Ovary (tissue), 9 donors: Measurements from ENCODE around the gene UBXN7. TPM values are rescaled to one million over a fixed set of nuclear protein-coding genes. Genes with fewer than 3 reads are reported as not detected.
"Not testable (repeated sequence)": the region's sequence is repeated elsewhere in the genome, so short reads cannot be mapped to it uniquely, and the experiment has no call there.

Experiments
- DNase-seq, 5 donors: peaks; one replicate each; pipeline ENCODE4 v3.0.0-alpha.2; 2019 to 2020
- H3K27ac ChIP-seq, 2 donors: fragments of 200-600 bp; one replicate each; pipeline versions ENCODE4 v1.5.1 to v1.8.0; 2019 to 2022
- H3K27me3 ChIP-seq: fragments of 200-600 bp; one replicate; pipeline ENCODE4 v1.8.0; 2022
- H3K36me3 ChIP-seq: fragments of 200-600 bp; sonication (generic); one replicate; pipeline ENCODE4 v1.5.1; 2019
- H3K4me1 ChIP-seq: one replicate; pipeline ENCODE4 v1.8.1; 2013; ENCODE audit warnings: mild to moderate bottlenecking, moderate library complexity; ENCODE audit not compliant: insufficient read depth
- H3K4me3 ChIP-seq: fragments of 200-600 bp; sonication (generic); one replicate; pipeline ENCODE4 v1.5.1; 2017
- H3K9me3 ChIP-seq, 2 donors: fragments of 200-600 bp in 1 of 2; sonication (generic) in 1 of 2; one replicate each; pipeline versions ENCODE4 v1.5.1 to v1.8.1; 2013 to 2019; ENCODE audit warnings: mild to moderate bottlenecking in 1 of 2, moderate library complexity in 1 of 2
- CTCF ChIP-seq, 3 donors: fragments of 450-650 bp in 2 of 3; fragments of 200-600 bp in 1 of 3; IDR thresholded peaks; one replicate each; pipeline versions ENCODE4 v1.5.1 to v1.8.0; 2016 to 2022; ENCODE audit warnings: antibody characterized with exemption in 3 of 3, mild to moderate bottlenecking in 1 of 3
- EP300 ChIP-seq: sonication (generic); formaldehyde crosslinking; IDR thresholded peaks from one replicate; pipeline ENCODE4 v1.6.1; 2017; ENCODE audit warnings: antibody characterized with exemption
- POLR2A ChIP-seq: fragments of 450-650 bp; IDR thresholded peaks from one replicate; pipeline ENCODE4 v1.6.1; 2017; ENCODE audit warnings: antibody characterized with exemption, mild to moderate bottlenecking, moderate library complexity
- WGBS, 3 donors: extraction: QIAGEN DNeasy Blood & Tissue Kit in 1 of 3; methylation state at CpG; one replicate each; pipeline versions ENCODE4 v1.1.5 to v1.1.7; 2013 to 2017; 5-methylcytosine and 5-hydroxymethylcytosine counted together
- intact Hi-C, 4 donors: fragments of 100-400 bp; cut with DNase I; formaldehyde crosslinking; loops; one replicate each; pipeline versions ENCODE4 v1.11.0 to v1.15.1; 2022 to 2023
- polyA plus RNA-seq, 2 donors: library from polyadenylated mRNA; stranded (reverse); fragments of 200-250 nt in 1 of 2; fragments of 350-450 nt in 1 of 2; fragmentation: Illumina TruSeq in 1 of 2; extraction: RNeasy Lipid Tissue Mini Kit (QIAGEN cat#74804) in 1 of 2; gene quantifications; one replicate each; pipeline ENCODE4 v1.2.3, GENCODE V29; 2013 to 2014
- total RNA-seq, 7 donors: library from RNA; depleted of rRNA in 2 of 7; stranded (reverse); fragments of >200 nt in 2 of 7; fragmentation: NEBNext Ultra II Directional in 3 of 7; extraction: Animal tissue kit (Norgen Biotek cat#: 25700) in 3 of 7; gene quantifications; one replicate each; pipeline versions ENCODE4 v1.1.0 to v1.2.4, GENCODE V29; 2016 to 2023
- donor health status: DM: no; HTN: no; CAD: no; lungs with moderate emphysema.
- donor health status: DM: no; HTN: no; CAD: no.
- donor health status: Bipolar disorder and iron deficiency.
- donor health status: DM: yes; HTN: yes; CAD: no.
- donor health status: DM: no; HTN: no; CAD: no.
- donor health status: DM: yes; HTN: yes; CAD: no.

The UBXN7 gene
- total and polyA plus RNA-seq, 9 donors: 13.0 to 71.4 (median 58.5) TPM

GRCh38 chr3:196351541-196351940, 80.7 kb downstream of the UBXN7 start:
- WGBS, 3 donors: 72 to 91% (median 75%) methylated on average over 6 of the region's 6 CpGs
- Histone ChIP-seq H3K27ac (no peak overlapping the region), H3K4me3 (no peak overlapping the region), H3K4me1 (no peaks in the 10 kb centered on the region), H3K27me3 (no peaks in the 10 kb centered on the region), H3K9me3 (no peaks in the 10 kb centered on the region), H3K36me3 (no peaks in the 10 kb centered on the region)
- intact Hi-C loops: no loop called here
- TF ChIP-seq CTCF (IDR thresholded peaks at IDR 0.05) (no peak), EP300 (no peak), POLR2A (no peak)
- DNase-seq: no peak

- H3K36me3 ChIP-seq: no peaks in the 10 kb centered on the region
- no peak for DNase-seq
- no peak overlapping the region for H3K27ac ChIP-seq
- no peak for TF ChIP-seq EP300
- TF ChIP-seq CTCF (IDR thresholded peaks at IDR 0.05): no peak
- no peak for TF ChIP-seq POLR2A
- H3K4me1 ChIP-seq: no peaks in the 10 kb centered on the region
- no peaks in the 10 kb centered on the region for H3K9me3 ChIP-seq
- no peak overlapping the region for H3K4me3 ChIP-seq
- H3K27me3 ChIP-seq: no peaks in the 10 kb centered on the region
- intact Hi-C loops: no loop called here
These were observed 82.2 kb downstream of the UBXN7 start for GRCh38 chr3:196350067-196350466.

GRCh38 chr3:196348698-196349097, 83.5 kb downstream of the UBXN7 start:
- intact Hi-C loops: no loop called here
- no peak for TF ChIP-seq POLR2A
- no peak for TF ChIP-seq CTCF (IDR thresholded peaks at IDR 0.05)
- TF ChIP-seq EP300: no peak
- Histone ChIP-seq H3K9me3 (no peaks in the 10 kb centered on the region), H3K36me3 (no peaks in the 10 kb centered on the region), H3K27me3 (no peaks in the 10 kb centered on the region), H3K4me3 (no peak overlapping the region), H3K4me1 (no peaks in the 10 kb centered on the region), H3K27ac (no peak overlapping the region)
- 82 to 88% (median 87%) methylated on average over 3 of the region's 3 CpGs for WGBS, 3 donors
- DNase-seq: no peak

GRCh38 chr3:196344663-196345062, 87.6 kb downstream of the UBXN7 start:
- Histone ChIP-seq H3K36me3 (no peaks in the 10 kb centered on the region), H3K4me3 (no peak overlapping the region), H3K27ac (no peak overlapping the region), H3K27me3 (no peaks in the 10 kb centered on the region), H3K9me3 (no peaks in the 10 kb centered on the region), H3K4me1 (no peaks in the 10 kb centered on the region)
- no peak for DNase-seq
- 70 to 82% (median 80%) methylated on average over 4 of the region's 4 CpGs for WGBS, 3 donors
- TF ChIP-seq EP300 (no peak), CTCF (IDR thresholded peaks at IDR 0.05) (no peak), POLR2A (no peak)
- intact Hi-C loops: no loop called here

- 88 to 91% (median 88%) methylated on average over 13 to 14 of the region's 14 CpGs for WGBS, 3 donors
- DNase-seq, intact Hi-C loops: not testable (repeated sequence)
These were observed 88.3 kb downstream of the UBXN7 start for GRCh38 chr3:196343917-196344316.

More at GRCh38 chr3:196343917-196344316, 88.3 kb downstream of the UBXN7 start:
- not testable (repeated sequence) for H3K4me1 ChIP-seq, H3K27ac ChIP-seq, H3K36me3 ChIP-seq, H3K9me3 ChIP-seq, H3K27me3 ChIP-seq, H3K4me3 ChIP-seq
